Panc1 (cell line): ENCODE measurements around the gene MRPL54. TPM values are rescaled to one million over a fixed set of nuclear protein-coding genes. Genes with fewer than 3 reads are reported as not detected.

ENCODE experiments used
- ATAC-seq: fragments of 200-7000 bp; cut with Tn5 transposase; 2 replicates; pipeline ENCODE4 v1.9.1; 2020; ENCODE audit warnings: mild to moderate bottlenecking, moderate library complexity
- BruUV-seq: library from RNA; stranded (reverse); fragments of 400-500 nt; replicated peaks from 2 replicates; lab custom pipeline; 2021; lab: Mats Ljungman, UMichigan
- CTCF ChIA-PET: fragments of 300-600 bp; sonication (Branson Sonifier 250); formaldehyde crosslinking; loops from one replicate; lab custom pipeline; 2022; ENCODE audit warnings: antibody characterized with exemption; lab: Charles Lee
- POLR2A ChIA-PET: fragments of 300-600 bp; sonication (Branson Sonifier 250); formaldehyde crosslinking; loops from one replicate; lab custom pipeline; 2022; ENCODE audit warnings: antibody characterized with exemption; lab: Charles Lee
- DNase-seq: peaks from one replicate; pipeline ENCODE4 v3.0.0-alpha.2; 2010; ENCODE audit warnings: low read depth, low spot score
- H3K27ac ChIP-seq: 2 replicates; pipeline ENCODE4 v1.5.1; 2011; ENCODE audit warnings: mild to moderate bottlenecking, low read length, inconsistent platforms
- H3K27me3 ChIP-seq: fragments of 200-500 bp; sonication (Bioruptor generic); 2 replicates; pipeline ENCODE4 v1.6.0; 2014; ENCODE audit warnings: low read length, inconsistent platforms; ENCODE audit not compliant: control insufficient read depth, insufficient read depth
- H3K36me3 ChIP-seq: fragments of 200-500 bp; sonication (Bioruptor generic); 2 replicates; pipeline ENCODE4 v1.5.1; 2014; ENCODE audit warnings: inconsistent platforms, mild to moderate bottlenecking, low read length, moderate library complexity; ENCODE audit not compliant: control insufficient read depth, insufficient read depth
- H3K4me1 ChIP-seq: 2 replicates; pipeline ENCODE4 v1.5.1; 2011; ENCODE audit warnings: inconsistent platforms, mild to moderate bottlenecking, low read length, moderate library complexity; ENCODE audit not compliant: control insufficient read depth, insufficient read depth
- H3K4me3 ChIP-seq, 2 experiments: 2 replicates each; pipeline ENCODE4 v1.5.1; 2011 to 2012; ENCODE audit warnings: low read depth in 2 of 2, low read length in 2 of 2, mild to moderate bottlenecking in 2 of 2, inconsistent platforms in 1 of 2, moderate library complexity in 1 of 2
- H3K9me3 ChIP-seq: fragments of 200-500 bp; sonication (Bioruptor generic); 2 replicates; pipeline ENCODE4 v1.5.1; 2014; ENCODE audit warnings: low read depth, mild to moderate bottlenecking, inconsistent platforms, low read length, moderate library complexity; ENCODE audit not compliant: control insufficient read depth, insufficient read depth
- POLR2AphosphoS5 ChIP-seq: IDR thresholded peaks from 2 replicates; pipeline ENCODE4 v1.6.1; 2012; ENCODE audit warnings: mild to moderate bottlenecking, low read depth, low read length, moderate library complexity
- SIN3A ChIP-seq: IDR thresholded peaks from 2 replicates; pipeline ENCODE4 v1.6.1; 2012; ENCODE audit warnings: low read depth, mild to moderate bottlenecking, low read length, moderate library complexity, borderline replicate concordance; ENCODE audit not compliant: insufficient read depth
- TCF7L2 ChIP-seq: IDR thresholded peaks from 2 replicates; pipeline ENCODE4 v1.6.1; 2011; ENCODE audit warnings: mild to moderate bottlenecking, low read depth, low read length, inconsistent platforms
- in situ Hi-C: cut with HindIII; loops from 2 replicates; pipeline ENCODE4 v1.10.0; 2016; ENCODE audit warnings: low sequenced_read_pairs, low pct_unique_long_range_greater_than_20kb
- intact Hi-C: fragments of 100-400 bp; cut with micrococcal nuclease; formaldehyde crosslinking; loops from one replicate; pipeline ENCODE4 v1.10.0; 2022; ENCODE audit not compliant: unreplicated experiment
- total RNA-seq: library from RNA; stranded (reverse); gene quantifications from one replicate; pipeline ENCODE4 v1.2.1, GENCODE V29; 2021; ENCODE audit not compliant: unreplicated experiment
- TF ChIP-seq, protein P1 (sequence below): fragments of 450-650 bp; IDR thresholded peaks from 2 replicates; pipeline ENCODE4 v1.5.1; 2017; ENCODE audit warnings: mild to moderate bottlenecking
- TF ChIP-seq, protein P2 (sequence below), 2 experiments: IDR thresholded peaks; 2 replicates each; pipeline ENCODE4 v1.6.1; 2011 to 2012; ENCODE audit warnings: low read depth in 2 of 2, control low read depth in 1 of 2, low read length in 1 of 2, mild to moderate bottlenecking in 1 of 2, moderate library complexity in 1 of 2; ENCODE audit not compliant: insufficient read depth in 1 of 2

MRPL54 gene
- total RNA-seq, 1 experiment from 2014 or later = 42.8 TPM

DNA sequence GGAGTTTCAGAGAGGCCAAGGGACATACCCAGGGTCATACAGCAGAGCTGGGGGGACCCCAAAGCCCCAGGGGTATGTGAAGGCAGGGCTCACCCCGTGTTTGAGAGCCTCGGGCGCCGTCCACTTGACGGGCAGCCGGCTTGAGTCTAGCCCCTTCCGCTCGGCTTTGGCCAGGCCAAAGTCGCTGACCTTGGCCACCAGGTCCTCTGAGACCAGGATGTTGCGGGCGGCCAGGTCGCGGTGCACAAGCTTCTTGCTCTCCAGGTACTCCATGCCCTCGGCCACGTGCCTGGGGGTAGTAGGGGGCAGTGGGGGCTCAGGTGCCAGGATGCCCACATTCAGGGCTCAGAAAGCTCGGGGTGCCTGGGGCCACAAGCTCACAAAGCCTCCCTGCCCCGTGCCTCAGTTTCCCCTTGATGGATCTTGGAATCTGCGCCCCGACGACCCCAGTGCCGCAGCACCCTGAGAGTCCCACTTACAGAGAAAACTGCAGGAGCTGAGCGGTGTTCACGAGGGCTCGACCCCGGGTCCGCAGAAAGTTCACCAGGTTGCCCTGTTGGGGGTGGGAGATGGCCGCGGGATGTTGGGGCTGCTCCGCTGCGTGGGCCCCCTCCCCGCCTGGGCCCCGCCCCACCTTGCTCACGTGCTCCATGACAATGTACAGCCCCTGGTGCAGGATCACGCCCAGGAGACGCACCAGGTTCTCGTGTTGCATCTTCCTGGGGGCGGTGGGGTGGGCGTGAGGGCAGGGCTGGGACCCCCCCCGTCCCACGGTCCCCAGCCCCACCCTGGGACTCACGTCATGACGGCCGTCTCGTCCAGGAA is 16.6 kb downstream of the MRPL54 start:
- H3K36me3 ChIP-seq = no peaks in the 10 kb centered on the region
- ATAC-seq (no peak), DNase-seq (no peak)
- H3K27ac ChIP-seq = no peak overlapping the region
- ChIA-PET CTCF (no interaction called here), POLR2A (interaction anchor here (0.5 kb wide), 1 partner anchor 290 kb away, joined by 5 read pairs; no protein-coding TSS in a partner anchor)
- TF ChIP-seq, protein P1, sequence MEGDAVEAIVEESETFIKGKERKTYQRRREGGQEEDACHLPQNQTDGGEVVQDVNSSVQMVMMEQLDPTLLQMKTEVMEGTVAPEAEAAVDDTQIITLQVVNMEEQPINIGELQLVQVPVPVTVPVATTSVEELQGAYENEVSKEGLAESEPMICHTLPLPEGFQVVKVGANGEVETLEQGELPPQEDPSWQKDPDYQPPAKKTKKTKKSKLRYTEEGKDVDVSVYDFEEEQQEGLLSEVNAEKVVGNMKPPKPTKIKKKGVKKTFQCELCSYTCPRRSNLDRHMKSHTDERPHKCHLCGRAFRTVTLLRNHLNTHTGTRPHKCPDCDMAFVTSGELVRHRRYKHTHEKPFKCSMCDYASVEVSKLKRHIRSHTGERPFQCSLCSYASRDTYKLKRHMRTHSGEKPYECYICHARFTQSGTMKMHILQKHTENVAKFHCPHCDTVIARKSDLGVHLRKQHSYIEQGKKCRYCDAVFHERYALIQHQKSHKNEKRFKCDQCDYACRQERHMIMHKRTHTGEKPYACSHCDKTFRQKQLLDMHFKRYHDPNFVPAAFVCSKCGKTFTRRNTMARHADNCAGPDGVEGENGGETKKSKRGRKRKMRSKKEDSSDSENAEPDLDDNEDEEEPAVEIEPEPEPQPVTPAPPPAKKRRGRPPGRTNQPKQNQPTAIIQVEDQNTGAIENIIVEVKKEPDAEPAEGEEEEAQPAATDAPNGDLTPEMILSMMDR = no peak
- TF ChIP-seq POLR2AphosphoS5 = no peak
- TF ChIP-seq, protein P2, sequence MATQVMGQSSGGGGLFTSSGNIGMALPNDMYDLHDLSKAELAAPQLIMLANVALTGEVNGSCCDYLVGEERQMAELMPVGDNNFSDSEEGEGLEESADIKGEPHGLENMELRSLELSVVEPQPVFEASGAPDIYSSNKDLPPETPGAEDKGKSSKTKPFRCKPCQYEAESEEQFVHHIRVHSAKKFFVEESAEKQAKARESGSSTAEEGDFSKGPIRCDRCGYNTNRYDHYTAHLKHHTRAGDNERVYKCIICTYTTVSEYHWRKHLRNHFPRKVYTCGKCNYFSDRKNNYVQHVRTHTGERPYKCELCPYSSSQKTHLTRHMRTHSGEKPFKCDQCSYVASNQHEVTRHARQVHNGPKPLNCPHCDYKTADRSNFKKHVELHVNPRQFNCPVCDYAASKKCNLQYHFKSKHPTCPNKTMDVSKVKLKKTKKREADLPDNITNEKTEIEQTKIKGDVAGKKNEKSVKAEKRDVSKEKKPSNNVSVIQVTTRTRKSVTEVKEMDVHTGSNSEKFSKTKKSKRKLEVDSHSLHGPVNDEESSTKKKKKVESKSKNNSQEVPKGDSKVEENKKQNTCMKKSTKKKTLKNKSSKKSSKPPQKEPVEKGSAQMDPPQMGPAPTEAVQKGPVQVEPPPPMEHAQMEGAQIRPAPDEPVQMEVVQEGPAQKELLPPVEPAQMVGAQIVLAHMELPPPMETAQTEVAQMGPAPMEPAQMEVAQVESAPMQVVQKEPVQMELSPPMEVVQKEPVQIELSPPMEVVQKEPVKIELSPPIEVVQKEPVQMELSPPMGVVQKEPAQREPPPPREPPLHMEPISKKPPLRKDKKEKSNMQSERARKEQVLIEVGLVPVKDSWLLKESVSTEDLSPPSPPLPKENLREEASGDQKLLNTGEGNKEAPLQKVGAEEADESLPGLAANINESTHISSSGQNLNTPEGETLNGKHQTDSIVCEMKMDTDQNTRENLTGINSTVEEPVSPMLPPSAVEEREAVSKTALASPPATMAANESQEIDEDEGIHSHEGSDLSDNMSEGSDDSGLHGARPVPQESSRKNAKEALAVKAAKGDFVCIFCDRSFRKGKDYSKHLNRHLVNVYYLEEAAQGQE (IDR thresholded peaks at IDR 0.05; ENCODE audit: insufficient read depth in 1 of 2, low read depth in 2 of 2, low read length in 1 of 2) = no peak
- no peak for TF ChIP-seq SIN3A
- TF ChIP-seq TCF7L2 = no peak
- in situ Hi-C loops = no loop called here
- intact Hi-C loops = no loop called here
- no peak overlapping the region for H3K4me3 ChIP-seq
- H3K27me3 ChIP-seq = no peaks in the 10 kb centered on the region
- H3K4me1 ChIP-seq = no peaks in the 10 kb centered on the region
- BruUV-seq = no TSS peak
- H3K9me3 ChIP-seq = no peaks in the 10 kb centered on the region; the same call in 1 of the 2 replicates

DNA sequence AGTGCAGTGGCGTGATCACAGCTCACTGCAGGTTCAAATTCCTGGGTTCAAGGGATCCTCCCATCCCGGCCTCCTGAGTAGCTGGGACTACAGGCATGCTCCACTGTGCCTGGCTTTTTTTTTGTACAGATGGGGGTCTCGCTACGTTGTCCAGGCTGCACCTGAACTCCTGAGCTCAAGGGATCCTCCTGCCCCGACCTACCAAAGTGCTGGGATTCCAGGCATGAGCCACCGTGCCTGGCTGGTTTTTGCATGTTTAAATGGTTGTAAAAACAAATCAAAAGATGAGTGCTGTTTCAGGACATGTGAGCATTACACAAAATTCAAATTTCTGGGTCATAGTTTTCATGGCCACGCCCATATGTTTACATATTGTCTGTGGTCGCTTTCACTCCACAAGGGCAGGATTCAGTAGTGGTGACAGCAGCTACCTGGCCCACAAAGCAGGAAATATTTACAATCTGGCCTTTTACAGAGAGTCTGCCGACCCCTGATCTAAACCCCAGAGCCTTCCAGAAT is 18.4 kb downstream of the MRPL54 start:
- Histone ChIP-seq H3K27ac (no peak overlapping the region), H3K4me1 (no peaks in the 10 kb centered on the region; the same call in 1 of the 2 replicates), H3K9me3 (no peaks in the 10 kb centered on the region; the same call in 1 of the 2 replicates), H3K27me3 (no peaks in the 10 kb centered on the region), H3K4me3 (no peak overlapping the region), H3K36me3 (no peaks in the 10 kb centered on the region)
- ATAC-seq = no peak
- POLR2A ChIA-PET = no interaction called here
- in situ Hi-C loops (no loop called here), intact Hi-C loops (no loop called here)
- CTCF ChIA-PET = no interaction called here
- no TSS peak for BruUV-seq
- TF ChIP-seq TCF7L2 (no peak), POLR2AphosphoS5 (no peak), SIN3A (no peak)
- TF ChIP-seq, protein P1 = no peak
- TF ChIP-seq, protein P2 (IDR thresholded peaks at IDR 0.05; ENCODE audit: insufficient read depth in 1 of 2, low read depth in 2 of 2, low read length in 1 of 2) = no peak
- no peak for DNase-seq
